Chondrocyte (in vitro differentiated cells): ENCODE measurements around the gene TSPAN15. TPM values are rescaled to one million over a fixed set of nuclear protein-coding genes. Genes with fewer than 3 reads are reported as not detected.
"Not testable (repeated sequence)": the region's sequence is repeated elsewhere in the genome, so short reads cannot be mapped to it uniquely, and the experiment has no call there.

ENCODE experiments used
- DNase-seq: peaks from one replicate; pipeline ENCODE4 v3.0.0; 2021; ENCODE audit warnings: mixed read lengths, low spot score
- H3K27ac Mint-ChIP-seq: one replicate; pipeline ENCODE4 v1.8.0; 2021; ENCODE audit warnings: mild to moderate bottlenecking, moderate library complexity, mixed read lengths; ENCODE audit not compliant: unreplicated experiment
- H3K27me3 Mint-ChIP-seq: 2 replicates; pipeline ENCODE4 v1.8.0; 2021; ENCODE audit warnings: low read depth, mixed read lengths
- H3K36me3 Mint-ChIP-seq: 2 replicates; pipeline ENCODE4 v1.8.0; 2021; ENCODE audit warnings: low read depth, mixed read lengths
- H3K4me1 Mint-ChIP-seq: 2 replicates; pipeline ENCODE4 v1.8.0; 2021; ENCODE audit warnings: low read depth, mild to moderate bottlenecking, mixed read lengths
- H3K4me3 Mint-ChIP-seq: one replicate; pipeline ENCODE4 v1.8.0; 2021; ENCODE audit warnings: mild to moderate bottlenecking, moderate library complexity, mixed read lengths; ENCODE audit not compliant: unreplicated experiment
- H3K9me3 Mint-ChIP-seq: 2 replicates; pipeline ENCODE4 v1.8.0; 2021; ENCODE audit warnings: low read depth, mixed read lengths
- CTCF ChIP-seq: fragments of 200-600 bp; sonication (generic); IDR thresholded peaks from 2 replicates; pipeline ENCODE4 v1.5.0; 2021; ENCODE audit warnings: antibody characterized with exemption, mild to moderate bottlenecking, moderate library complexity
- total RNA-seq: library from RNA; stranded (reverse); gene quantifications from 3 replicates; pipeline ENCODE4 v1.2.1, GENCODE V29; 2021

TSPAN15 gene
- total RNA-seq, 1 donor from 2014 or later, result 8.9 TPM

- H3K27ac Mint-ChIP-seq, result no peak overlapping the region
- no peak overlapping the region for H3K4me3 Mint-ChIP-seq
- H3K9me3 Mint-ChIP-seq, result peaks cover 12% of the 10 kb centered on the region
- peaks cover 10% of the 10 kb centered on the region for H3K36me3 Mint-ChIP-seq
- no peak for DNase-seq
- no peaks in the 10 kb centered on the region for H3K27me3 Mint-ChIP-seq
- TF ChIP-seq CTCF, result no peak
- peaks cover 30% of the 10 kb centered on the region for H3K4me1 Mint-ChIP-seq
Measured at GRCh38 chr10:69483963-69484362, 32.7 kb downstream of the TSPAN15 start.

- Mint-ChIP-seq H3K9me3 (peaks cover 12% of the 10 kb centered on the region), H3K4me1 (peaks cover 22% of the 10 kb centered on the region), H3K27ac (no peak overlapping the region), H3K36me3 (peaks cover 10% of the 10 kb centered on the region), H3K27me3 (no peaks in the 10 kb centered on the region), H3K4me3 (no peak overlapping the region)
- no peak for DNase-seq
- no peak for TF ChIP-seq CTCF
Measured at GRCh38 chr10:69484736-69485135, 33.5 kb downstream of the TSPAN15 start.

- no peak overlapping the region for H3K4me3 Mint-ChIP-seq
- peaks cover 8% of the 10 kb centered on the region for H3K36me3 Mint-ChIP-seq
- H3K27ac Mint-ChIP-seq, result no peak overlapping the region
- H3K9me3 Mint-ChIP-seq, result peaks cover 12% of the 10 kb centered on the region
- no peak for TF ChIP-seq CTCF
- H3K4me1 Mint-ChIP-seq, result peaks cover 9% of the 10 kb centered on the region
- peak; percentile 33 for DNase-seq
- H3K27me3 Mint-ChIP-seq, result no peaks in the 10 kb centered on the region
Measured at GRCh38 chr10:69486922-69487730, 35.9 kb downstream of the TSPAN15 start.

- not testable (repeated sequence) for H3K4me3 Mint-ChIP-seq, H3K36me3 Mint-ChIP-seq, DNase-seq, H3K27me3 Mint-ChIP-seq, H3K27ac Mint-ChIP-seq
- H3K9me3 Mint-ChIP-seq, result peaks cover 12% of the 10 kb centered on the region
- peaks cover 11% of the 10 kb centered on the region for H3K4me1 Mint-ChIP-seq
Measured at GRCh38 chr10:69488149-69488844, 37.0 kb downstream of the TSPAN15 start.

- peaks cover 11% of the 10 kb centered on the region for H3K4me1 Mint-ChIP-seq
- not testable (repeated sequence) for DNase-seq, H3K27ac Mint-ChIP-seq, H3K36me3 Mint-ChIP-seq, H3K27me3 Mint-ChIP-seq, H3K4me3 Mint-ChIP-seq
- peaks cover 12% of the 10 kb centered on the region for H3K9me3 Mint-ChIP-seq
Measured at GRCh38 chr10:69488856-69489255, 37.6 kb downstream of the TSPAN15 start.

GRCh38 chr10:69489506-69490090 lies 38.3 kb downstream of the TSPAN15 start:
- H3K9me3 Mint-ChIP-seq, result peaks cover 12% of the 10 kb centered on the region
- no peak for DNase-seq
- H3K4me1 Mint-ChIP-seq, result peaks cover 11% of the 10 kb centered on the region
- no peak overlapping the region for H3K27ac Mint-ChIP-seq
- no peak overlapping the region for H3K4me3 Mint-ChIP-seq
- no peaks in the 10 kb centered on the region for H3K27me3 Mint-ChIP-seq
- no peak for TF ChIP-seq CTCF
- H3K36me3 Mint-ChIP-seq, result peaks cover 8% of the 10 kb centered on the region
